Measurements from ENCODE around the gene UCN2. TPM values are rescaled to one million over a fixed set of nuclear protein-coding genes. Genes with fewer than 3 reads are reported as not detected.

The UCN2 gene
- total and polyA plus RNA-seq, 2 of the 4 experiments (the other 2 are of a cell fraction), result 0.54 to 2.7 TPM

GRCh38 chr3:48535578-48535977, 28.0 kb downstream of the UCN2 start:
- no peak overlapping the region for H2AK9ac ChIP-seq (replicated peaks; ENCODE audit: low read depth, low read length, poor library complexity)
- H3K56ac ChIP-seq (ENCODE audit: extremely low read depth, insufficient read depth, low read length), result no peak overlapping the region
- CTCF ChIA-PET, result no interaction called here
- H2BK5ac ChIP-seq (ENCODE audit: low read depth, low read length, poor library complexity, severe bottlenecking), result no peak overlapping the region
- H3K79me1 ChIP-seq (ENCODE audit: low read depth in 1 of 2, low read length in 2 of 2), result peaks cover 0 to 4% of the 10 kb centered on the region in 2 experiments; a peak in 2 of 4 replicates
- no peaks in the 10 kb centered on the region for H3K4me1 ChIP-seq (ENCODE audit: control insufficient read depth, insufficient read depth, low read length)
- H3K27ac ChIP-seq (ENCODE audit: insufficient read depth, low read length), result no peak overlapping the region
- no peak overlapping the region for H3K23ac ChIP-seq (ENCODE audit: low read depth, low read length)
- no peak overlapping the region for H2BK15ac ChIP-seq (ENCODE audit: low read depth, low read length)
- BruUV-seq (replicated peaks), result no TSS peak
- no peak overlapping the region for H2BK20ac ChIP-seq (ENCODE audit: low read depth, low read length)
- POLR2A ChIA-PET (ENCODE audit: unreplicated experiment), result no interaction called here
- no peak overlapping the region for H2AK5ac ChIP-seq (ENCODE audit: low read depth, low read length)
- H3K9me3 ChIP-seq (ENCODE audit: control insufficient read depth, insufficient read depth, low read length), result no peaks in the 10 kb centered on the region
- intact Hi-C loops (cut with micrococcal nuclease) (no loop called here), dilution Hi-C loops (cut with HindIII; ENCODE audit: low sequenced_read_pairs, unreplicated experiment) (no loop called here), in situ Hi-C loops (cut with MboI; ENCODE audit: low sequenced_read_pairs) (no loop called here)
- 86% methylated on average over 3 of the region's 4 CpGs; no CpG with 5 or more reads in 1 of the 2 experiments for WGBS, 2 experiments (ENCODE audit: extremely low coverage in 2 of 2, insufficient read length in 1 of 2)
- H3K18ac ChIP-seq (ENCODE audit: low read depth, low read length), result no peak overlapping the region
- no peak overlapping the region for H2AFZ ChIP-seq (replicated peaks; ENCODE audit: low read length, poor library complexity)
- H4K5ac ChIP-seq (ENCODE audit: low read depth, low read length), result no peak overlapping the region
- H3K9ac ChIP-seq (ENCODE audit: low read depth, low read length), result no peak overlapping the region
- no peaks in the 10 kb centered on the region for H3K27me3 ChIP-seq (ENCODE audit: control insufficient read depth, insufficient read depth, low read length)
- ATAC-seq (ENCODE audit: low read depth) (no peak), DNase-seq (no peak)
- no peak overlapping the region for H3K4me2 ChIP-seq (ENCODE audit: low read depth, low read length)
- TF ChIP-seq BHLHE40 (IDR thresholded peaks at IDR 0.05; ENCODE audit: low read depth, low read length) (no peak), RCOR1 (IDR thresholded peaks at IDR 0.05; ENCODE audit: insufficient replicate concordance, low read length) (no peak), SMC3 (IDR thresholded peaks at IDR 0.05; ENCODE audit: low read depth, low read length) (no peak), MAZ (IDR thresholded peaks at IDR 0.05; ENCODE audit: borderline replicate concordance, low read depth, low read length) (no peak), NFE2L2 (IDR thresholded peaks at IDR 0.05; ENCODE audit: low read depth, low read length) (no peak), POLR2A (IDR thresholded peaks at IDR 0.05; ENCODE audit: low read depth, low read length) (no peak), MAFK (IDR thresholded peaks at IDR 0.05; ENCODE audit: low read depth, low read length) (no peak), FOS (IDR thresholded peaks at IDR 0.05; ENCODE audit: low read depth, low read length) (no peak), RAD21 (IDR thresholded peaks at IDR 0.05; ENCODE audit: low read length) (no peak), ELK1 (IDR thresholded peaks at IDR 0.05; ENCODE audit: borderline replicate concordance, low read depth, low read length) (no peak), RFX5 (IDR thresholded peaks at IDR 0.05; ENCODE audit: low read depth, low read length) (no peak), CHD1 (IDR thresholded peaks at IDR 0.05; ENCODE audit: low read depth, low read length) (no peak), USF2 (IDR thresholded peaks at IDR 0.05; ENCODE audit: low read depth, low read length) (no peak)
- no peak overlapping the region for H4K91ac ChIP-seq (ENCODE audit: insufficient read depth, low read depth, low read length)
- H3K36me3 ChIP-seq (ENCODE audit: control insufficient read depth, insufficient read depth, low read length), result peaks cover 51% of the 10 kb centered on the region
- no peak overlapping the region for H3K4me3 ChIP-seq (ENCODE audit: insufficient read depth, low read depth, low read length)
- H3K4ac ChIP-seq (ENCODE audit: low read depth, low read length), result no peak overlapping the region
- no peak overlapping the region for H2BK120ac ChIP-seq (ENCODE audit: low read depth, low read length)
- H4K20me1 ChIP-seq (ENCODE audit: insufficient read depth, low read length), result no peaks in the 10 kb centered on the region; the same call in 1 of the 2 replicates
- H4K8ac ChIP-seq (ENCODE audit: low read depth in 2 of 2, low read length in 2 of 2), result no peak overlapping the region
- no peak overlapping the region for H3K14ac ChIP-seq (replicated peaks; ENCODE audit: low read depth, low read length)
- H3K9me1 ChIP-seq (ENCODE audit: insufficient read depth, low read length), result peaks cover 5% of the 10 kb centered on the region; the same call in 1 of the 2 replicates
